HG02763 (cell line): ENCODE measurements around the gene EPHB2.
"Not testable (repeated sequence)": the region's sequence is repeated elsewhere in the genome, so short reads cannot be mapped to it uniquely, and the experiment has no call there.

Source experiments
- ATAC-seq: cut with Tn5 transposase; IDR thresholded peaks from one replicate; pipeline ENCODE4 v1.9.1; 2021; ENCODE audit warnings: mild to moderate bottlenecking, moderate library complexity; ENCODE audit not compliant: unreplicated experiment

Gene EPHB2

GRCh38 chr1:22710701-22711049, at the start of gene EPHB2:
TSS of gene EPHB2 (plus strand) at chr1:22710839. CDS start at chr1:22710983, 144 bp downstream.
- no peak for ATAC-seq

GRCh38 chr1:22661880-22662279, 48.8 kb upstream of the EPHB2 start:
- ATAC-seq = no peak

- no peak for ATAC-seq
These were observed 48.3 kb upstream of the EPHB2 start for GRCh38 chr1:22662318-22662717.

GRCh38 chr1:22662986-22663408, 47.6 kb upstream of the EPHB2 start:
- no peak for ATAC-seq

GRCh38 chr1:22665752-22666151, 44.9 kb upstream of the EPHB2 start:
- no peak for ATAC-seq

GRCh38 chr1:22666412-22666811, 44.2 kb upstream of the EPHB2 start:
- no peak for ATAC-seq

GRCh38 chr1:22668840-22669239, 41.8 kb upstream of the EPHB2 start:
- not testable (repeated sequence) for ATAC-seq

- ATAC-seq = no peak
These were observed 40.2 kb upstream of the EPHB2 start for GRCh38 chr1:22670352-22670975.

- no peak for ATAC-seq
These were observed 38.6 kb upstream of the EPHB2 start for GRCh38 chr1:22671999-22672398.

- ATAC-seq = no peak
These were observed 36.9 kb upstream of the EPHB2 start for GRCh38 chr1:22673486-22674409.

GRCh38 chr1:22674410-22674749, 36.3 kb upstream of the EPHB2 start:
- ATAC-seq = no peak

GRCh38 chr1:22676151-22676550, 34.5 kb upstream of the EPHB2 start:
- ATAC-seq = not testable (repeated sequence)

- ATAC-seq = no peak
These were observed 33.6 kb upstream of the EPHB2 start for GRCh38 chr1:22676916-22677583.

GRCh38 chr1:22677931-22678896, 32.4 kb upstream of the EPHB2 start:
- no peak for ATAC-seq

GRCh38 chr1:22680726-22681125, 29.9 kb upstream of the EPHB2 start:
- ATAC-seq = no peak

GRCh38 chr1:22681556-22682276, 28.9 kb upstream of the EPHB2 start:
- no peak for ATAC-seq

GRCh38 chr1:22683547-22683946, 27.1 kb upstream of the EPHB2 start:
- ATAC-seq = no peak

GRCh38 chr1:22685591-22686059, 25.0 kb upstream of the EPHB2 start:
- no peak for ATAC-seq

GRCh38 chr1:22687191-22687590, 23.4 kb upstream of the EPHB2 start:
- ATAC-seq = no peak

- ATAC-seq = no peak
These were observed 22.2 kb upstream of the EPHB2 start for GRCh38 chr1:22688466-22688865.
